SW 1271 (cell line): Measurements from ENCODE around the gene UBASH3A.
"Not testable (repeated sequence)": the region's sequence is repeated elsewhere in the genome, so short reads cannot be mapped to it uniquely, and the experiment has no call there.

Experiments used
- DNase-seq, 2 experiments: peaks; one replicate each; lab custom pipeline; 2025; lab: John Stamatoyannopoulos, UW

The UBASH3A gene

DNA sequence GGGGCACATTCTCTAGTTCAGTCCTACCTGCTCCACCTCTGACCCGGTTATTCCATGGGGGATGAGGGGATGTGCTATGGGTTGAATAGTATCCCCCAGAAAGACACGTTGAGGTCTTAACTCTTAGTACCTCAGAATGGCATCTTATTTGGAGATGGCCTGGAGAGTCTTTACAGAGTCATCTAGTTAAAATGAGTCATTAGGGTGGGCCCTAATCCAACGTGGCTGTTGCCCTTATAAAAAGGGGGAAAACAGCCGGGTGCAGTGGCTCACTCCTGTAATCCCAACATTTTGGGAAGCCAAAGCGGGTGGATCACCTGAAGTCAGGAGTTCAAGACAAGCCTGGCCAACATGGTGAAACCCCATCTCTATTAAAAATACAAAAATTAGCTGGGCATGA, 13.5 kb upstream of the UBASH3A start:
- no peak for DNase-seq

DNA sequence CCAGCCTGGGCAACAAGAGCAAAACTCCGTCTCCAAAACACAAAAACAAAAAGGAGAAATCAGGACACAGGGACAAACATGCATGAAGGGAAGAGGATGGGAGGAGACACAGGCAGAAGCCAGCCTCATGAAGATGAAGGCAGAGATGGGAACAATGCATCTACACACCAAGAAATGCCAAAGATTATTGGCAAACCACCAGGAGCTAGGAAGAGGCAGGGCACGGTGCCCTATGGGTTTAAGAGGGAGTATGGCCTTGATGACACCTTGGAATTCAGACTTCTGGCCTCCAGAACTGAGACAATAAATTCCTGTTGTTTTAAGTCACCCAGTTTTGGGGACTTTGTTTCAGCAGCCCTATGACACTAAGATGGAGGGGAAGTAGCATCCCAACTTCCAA, 13.0 kb upstream of the UBASH3A start:
- DNase-seq: no peak

DNA sequence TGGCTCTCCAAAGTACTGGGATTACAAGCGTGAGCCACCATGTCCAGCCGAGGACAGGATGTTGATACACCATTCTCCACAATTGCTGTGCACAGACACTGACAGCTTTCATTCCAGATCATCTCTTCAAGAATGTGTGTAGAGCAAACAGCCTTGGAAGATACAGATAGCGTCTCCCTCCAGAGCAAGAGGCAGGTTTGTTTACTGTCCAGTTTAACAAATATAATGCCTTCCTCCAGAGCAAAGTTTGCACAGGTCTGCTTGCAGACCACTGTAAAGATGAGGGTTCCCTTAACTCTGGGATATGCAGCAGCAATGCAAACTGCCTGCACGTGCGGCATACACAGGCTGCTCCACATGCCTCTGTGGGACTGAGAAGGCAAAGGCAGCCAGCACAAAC, 12.4 kb upstream of the UBASH3A start:
- DNase-seq: no peak

DNA sequence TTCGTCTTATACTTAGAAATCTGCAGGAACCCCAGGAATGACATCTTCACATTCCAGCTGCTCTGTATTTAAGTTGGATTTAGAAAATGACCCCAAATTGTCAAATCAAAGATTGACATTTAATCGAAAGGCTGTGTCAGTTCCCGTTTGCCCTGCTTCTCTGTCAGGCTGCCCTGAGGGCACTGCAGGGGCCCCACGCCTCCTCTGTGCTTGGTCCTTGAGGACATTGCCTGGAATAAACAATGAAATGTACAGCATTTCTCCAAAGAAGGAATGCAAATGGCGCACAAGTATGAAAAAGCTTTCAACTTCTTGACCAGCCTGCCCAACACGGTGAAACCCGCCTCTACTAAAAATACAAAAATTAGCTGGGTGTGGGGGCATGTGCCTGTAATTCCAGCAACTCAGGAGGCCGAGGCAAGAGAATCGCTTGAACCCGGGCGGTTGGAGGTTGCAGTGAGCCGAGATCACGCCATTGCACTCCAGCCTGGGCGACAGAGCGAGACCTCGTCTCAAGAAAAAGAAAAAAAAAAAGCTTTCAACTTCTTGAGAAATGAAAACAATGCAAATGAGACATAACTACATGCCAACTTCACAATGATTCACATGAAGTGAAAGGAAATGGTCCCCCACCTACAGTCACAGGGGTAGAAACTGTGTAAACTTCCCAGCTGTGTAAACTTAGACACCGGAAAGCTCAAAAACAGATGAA, 10.8 kb upstream of the UBASH3A start:
- no peak for DNase-seq

DNA sequence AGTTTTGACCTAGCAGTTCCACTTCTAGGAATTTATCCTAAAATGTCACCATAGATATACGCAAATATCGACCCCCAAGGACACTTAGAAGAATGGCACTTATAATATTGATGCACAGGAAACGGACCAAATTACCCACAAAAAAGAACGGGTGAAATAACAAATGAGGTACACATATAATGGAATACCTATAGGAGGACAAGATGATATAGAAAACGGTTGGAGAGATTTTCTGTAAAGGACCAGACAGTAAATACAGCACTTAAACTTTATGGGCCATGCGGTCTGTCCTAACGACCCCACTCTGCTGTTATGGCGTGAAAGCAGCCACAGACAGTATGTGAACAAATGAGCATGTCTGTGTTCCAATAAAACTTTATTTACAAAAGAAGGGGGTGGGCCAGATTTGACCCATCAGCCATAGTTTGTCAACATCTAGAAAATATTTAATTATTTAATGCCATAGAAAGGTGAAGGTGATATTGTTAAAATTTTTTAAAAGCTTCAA, 10.2 kb upstream of the UBASH3A start:
- no peak for DNase-seq

DNA sequence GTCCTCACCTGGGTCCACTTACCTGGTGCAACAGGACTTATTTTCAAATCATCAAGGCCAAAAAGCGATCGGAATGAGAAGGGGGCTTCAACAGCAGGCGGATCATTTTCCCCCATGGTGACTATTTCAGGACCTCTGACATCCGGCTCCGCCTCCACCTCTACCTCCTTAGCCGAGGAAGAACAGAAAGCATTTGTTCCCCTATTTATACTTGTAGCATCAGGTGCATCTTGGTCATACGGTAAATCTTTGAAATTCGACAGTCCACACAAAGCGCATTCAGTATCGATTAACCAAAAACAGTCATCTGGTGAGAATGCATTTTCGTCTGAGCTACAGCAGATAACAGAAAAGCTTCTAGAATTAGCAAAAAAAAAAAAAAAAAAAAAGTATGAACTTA, 8.4 kb upstream of the UBASH3A start:
- DNase-seq: no peak

DNA sequence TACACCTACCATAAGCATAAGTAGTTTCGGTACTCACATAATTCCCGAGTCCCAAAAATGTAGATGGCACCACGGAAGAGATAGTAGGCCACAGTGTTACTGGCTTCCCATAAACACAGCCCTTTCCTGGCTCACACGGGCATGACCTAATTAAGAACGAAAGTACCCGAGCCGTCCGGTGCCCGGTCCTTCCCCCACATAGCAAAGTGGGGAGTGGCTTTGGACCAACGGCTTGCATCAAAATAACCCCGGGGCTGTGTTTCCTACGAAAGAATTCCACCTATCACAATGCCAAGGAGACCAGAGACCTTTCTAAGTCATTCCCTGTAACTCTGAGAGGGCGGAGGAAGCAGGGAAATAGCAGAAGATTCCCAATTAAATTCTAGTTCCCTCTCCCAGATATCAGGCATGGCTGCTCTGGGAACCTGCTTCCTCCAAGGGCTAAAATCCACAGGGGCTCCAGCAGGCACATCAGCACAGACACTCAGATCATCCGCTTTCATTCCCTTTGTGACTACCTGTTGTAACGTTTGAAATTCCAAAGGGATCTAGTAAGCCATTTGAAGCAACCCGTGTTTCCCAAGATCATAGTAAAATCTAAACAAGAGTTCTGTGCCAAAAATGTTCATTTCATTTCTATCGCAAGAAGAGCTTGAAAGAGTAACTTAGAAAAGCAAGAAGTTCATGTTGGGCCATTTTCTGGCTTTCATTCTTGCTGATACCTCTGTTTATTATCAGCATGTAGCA, 7.6 kb upstream of the UBASH3A start, which contains the start of gene TMPRSS3:
TSS of gene TMPRSS3 (minus strand) at position 148 of the 747 bp plus-strand sequence. CDS start 635 bp downstream, outside the sequence.
- no peak for DNase-seq

DNA sequence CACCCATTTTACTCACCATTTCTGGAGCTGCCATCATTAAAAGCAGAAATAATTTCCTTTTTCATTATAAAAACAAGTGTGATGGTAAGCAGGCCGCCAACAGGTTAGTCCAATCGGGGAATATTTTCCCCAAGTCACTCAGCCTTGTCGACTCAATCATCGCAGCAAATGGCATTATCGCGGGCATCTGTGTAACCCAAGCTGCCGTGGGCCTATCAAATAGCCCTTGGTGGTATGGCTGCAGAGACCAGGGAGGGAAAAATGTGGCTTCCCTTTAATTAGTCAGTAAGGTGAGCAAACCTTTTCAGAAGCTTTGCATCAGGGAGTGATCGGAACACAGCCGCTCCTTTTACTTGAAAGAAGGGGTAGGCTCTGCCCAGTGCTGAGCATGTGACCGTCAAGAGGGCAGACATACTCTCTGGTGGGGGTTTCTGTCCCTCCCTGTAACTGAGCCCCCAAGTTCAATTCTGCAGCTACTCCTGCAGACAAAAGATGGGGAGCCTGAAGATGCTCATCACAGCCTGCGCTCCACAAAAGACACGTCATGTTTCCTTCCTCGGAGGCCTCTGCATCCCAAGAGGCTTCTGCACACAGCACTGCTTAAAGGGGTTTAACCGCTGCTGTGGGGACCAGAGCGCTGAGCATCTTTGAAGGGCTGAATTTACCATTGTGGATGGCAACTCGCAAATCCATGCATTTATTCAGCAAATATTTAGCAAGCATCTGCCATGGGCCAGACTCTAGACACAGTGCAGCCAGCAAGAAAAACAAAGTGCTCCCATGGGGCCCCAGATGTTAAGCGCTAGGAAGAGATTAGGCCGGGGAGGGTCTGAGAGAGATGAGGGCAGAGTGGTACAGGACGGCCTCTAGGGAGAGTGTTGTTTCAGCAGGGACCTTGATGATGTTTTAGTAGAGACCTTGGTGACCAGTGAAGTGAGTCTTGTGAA, 6.6 kb upstream of the UBASH3A start:
- no peak for DNase-seq

DNA sequence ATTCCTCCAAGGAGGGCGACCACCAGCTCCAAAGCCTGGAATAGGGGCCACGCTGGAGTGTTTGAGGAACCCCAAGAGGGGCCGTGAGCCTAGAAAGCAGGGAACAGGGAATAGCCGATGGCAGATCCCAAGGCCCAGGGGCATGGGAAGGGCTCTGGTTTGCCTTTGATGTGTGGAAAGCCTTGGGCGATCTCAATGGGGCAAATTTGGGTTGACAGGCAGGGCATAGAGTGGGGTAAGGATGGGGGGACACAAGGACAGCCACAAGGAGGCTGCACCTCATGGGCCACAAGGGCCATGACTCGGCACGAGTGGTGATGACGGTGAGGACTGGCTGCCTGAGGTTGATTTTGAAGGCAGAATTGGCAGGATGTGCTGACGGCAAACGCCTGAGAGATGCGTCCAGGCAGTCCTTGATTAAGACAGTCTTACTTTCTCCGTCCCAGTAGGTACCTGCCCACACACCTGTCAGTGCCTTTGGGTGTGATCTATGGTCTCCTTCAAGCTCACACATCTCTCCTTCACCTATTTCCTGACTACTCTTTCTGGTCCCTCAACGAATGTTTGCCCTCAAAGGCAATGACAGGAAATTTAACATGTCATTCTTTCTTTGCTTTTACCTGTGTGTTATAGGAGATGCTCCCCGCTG, 5.8 kb upstream of the UBASH3A start:
- DNase-seq: no peak

DNA sequence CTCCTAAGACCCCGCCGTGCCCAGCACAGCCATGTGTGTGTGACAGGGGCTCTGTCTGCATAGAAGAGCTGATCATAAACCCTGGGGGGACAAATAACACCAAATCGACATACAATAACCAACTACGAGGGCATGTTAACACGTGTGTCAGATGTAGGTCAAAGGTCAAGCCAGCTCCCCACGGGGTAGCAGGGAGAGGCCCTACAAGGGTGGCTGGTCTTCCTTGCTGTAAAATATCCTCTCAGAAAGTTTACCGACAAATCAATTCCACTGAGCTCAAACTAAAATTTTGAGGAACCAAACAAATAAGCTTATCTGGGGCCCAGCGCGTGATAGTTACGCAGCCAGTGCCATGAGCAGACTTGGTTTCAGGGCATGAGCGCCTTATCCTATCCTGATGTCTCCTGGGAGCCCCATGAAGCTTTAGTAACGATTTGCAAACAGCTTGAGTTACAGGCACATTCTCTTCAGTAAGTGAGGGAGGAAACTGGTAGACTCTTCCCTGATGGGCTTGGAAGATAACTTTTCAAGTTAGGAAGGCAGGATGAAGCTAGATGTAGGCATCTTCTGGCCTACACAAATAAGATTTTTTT, 5.2 kb upstream of the UBASH3A start:
- no peak for DNase-seq

DNA sequence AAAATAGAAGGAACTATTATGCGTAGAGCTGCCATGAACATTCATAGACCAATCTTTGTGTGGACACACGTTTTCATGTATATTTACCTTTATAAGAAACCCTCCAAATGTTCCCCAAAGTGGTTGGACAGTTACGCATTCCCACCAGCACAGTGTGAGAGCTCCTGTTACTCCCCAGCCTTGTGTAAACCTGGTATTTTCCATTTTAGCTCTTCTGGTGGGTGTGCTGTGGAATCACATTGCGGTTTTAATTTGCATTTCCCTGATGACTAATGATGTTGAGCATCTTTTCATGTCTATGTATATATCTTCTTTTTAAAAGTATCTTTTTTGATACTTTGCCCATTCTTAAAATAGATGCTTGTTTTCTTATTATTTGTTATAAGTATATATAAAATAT, 3.2 kb upstream of the UBASH3A start:
- DNase-seq: no peak

DNA sequence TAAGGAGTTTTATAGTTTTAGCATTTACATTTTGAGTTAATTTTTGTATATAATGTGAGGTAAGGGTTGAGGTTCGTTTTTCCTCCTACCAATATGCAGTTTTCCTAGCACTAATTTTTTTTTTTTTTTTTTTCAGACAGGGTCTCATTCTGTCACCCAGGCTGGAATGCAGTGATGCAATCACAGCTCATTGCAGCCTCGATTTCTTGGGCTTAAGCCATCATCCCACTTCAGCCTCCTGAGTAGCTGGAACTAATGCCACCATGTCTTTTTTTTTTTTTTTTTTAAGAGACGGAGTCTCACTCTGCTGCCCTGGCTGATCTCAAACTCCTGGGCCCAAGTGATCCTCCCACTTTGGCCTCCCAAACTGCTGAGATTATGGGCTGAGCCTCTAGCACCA, 2.5 kb upstream of the UBASH3A start:
- DNase-seq: no peak

DNA sequence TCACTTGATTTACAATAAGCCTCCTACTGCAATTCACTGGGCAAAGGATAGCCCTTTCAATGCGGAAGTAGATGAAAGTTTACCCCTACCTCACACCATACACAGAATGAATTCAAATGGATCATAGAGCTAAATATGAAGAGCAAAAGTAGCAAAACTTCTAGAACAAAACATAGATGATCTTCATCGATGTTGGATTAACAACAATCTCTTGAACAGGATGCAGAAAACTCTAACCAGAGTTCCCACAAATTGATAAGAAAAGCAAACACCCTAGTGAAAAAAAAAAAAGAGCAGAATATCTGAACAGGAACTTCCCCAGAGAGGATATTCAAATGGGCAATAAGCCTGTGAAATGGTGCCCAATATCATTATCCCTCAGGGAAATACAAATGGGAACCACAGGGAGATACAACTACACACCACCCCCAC, 1.9 kb upstream of the UBASH3A start:
- DNase-seq: no peak

DNA sequence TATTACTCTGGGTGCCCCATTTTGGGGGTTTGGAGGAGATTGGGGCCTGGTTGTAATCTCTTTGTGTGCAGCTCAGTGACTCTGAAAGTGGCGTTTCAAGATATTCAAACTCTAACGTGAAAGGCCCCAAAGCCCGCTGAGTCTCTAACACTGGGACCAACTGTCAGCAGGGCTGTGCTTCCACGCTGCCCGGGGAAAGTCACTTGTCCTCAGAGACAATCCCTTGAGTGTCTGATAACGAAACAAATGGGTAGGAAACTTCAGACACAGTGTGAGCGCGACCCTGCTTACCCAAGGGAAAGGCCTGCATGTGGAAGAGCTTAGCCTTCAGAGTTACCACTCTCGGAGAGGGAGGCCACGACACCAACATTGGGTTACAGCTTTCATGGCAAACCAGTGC, 837 bp downstream of the UBASH3A start:
- no peak for DNase-seq

DNA sequence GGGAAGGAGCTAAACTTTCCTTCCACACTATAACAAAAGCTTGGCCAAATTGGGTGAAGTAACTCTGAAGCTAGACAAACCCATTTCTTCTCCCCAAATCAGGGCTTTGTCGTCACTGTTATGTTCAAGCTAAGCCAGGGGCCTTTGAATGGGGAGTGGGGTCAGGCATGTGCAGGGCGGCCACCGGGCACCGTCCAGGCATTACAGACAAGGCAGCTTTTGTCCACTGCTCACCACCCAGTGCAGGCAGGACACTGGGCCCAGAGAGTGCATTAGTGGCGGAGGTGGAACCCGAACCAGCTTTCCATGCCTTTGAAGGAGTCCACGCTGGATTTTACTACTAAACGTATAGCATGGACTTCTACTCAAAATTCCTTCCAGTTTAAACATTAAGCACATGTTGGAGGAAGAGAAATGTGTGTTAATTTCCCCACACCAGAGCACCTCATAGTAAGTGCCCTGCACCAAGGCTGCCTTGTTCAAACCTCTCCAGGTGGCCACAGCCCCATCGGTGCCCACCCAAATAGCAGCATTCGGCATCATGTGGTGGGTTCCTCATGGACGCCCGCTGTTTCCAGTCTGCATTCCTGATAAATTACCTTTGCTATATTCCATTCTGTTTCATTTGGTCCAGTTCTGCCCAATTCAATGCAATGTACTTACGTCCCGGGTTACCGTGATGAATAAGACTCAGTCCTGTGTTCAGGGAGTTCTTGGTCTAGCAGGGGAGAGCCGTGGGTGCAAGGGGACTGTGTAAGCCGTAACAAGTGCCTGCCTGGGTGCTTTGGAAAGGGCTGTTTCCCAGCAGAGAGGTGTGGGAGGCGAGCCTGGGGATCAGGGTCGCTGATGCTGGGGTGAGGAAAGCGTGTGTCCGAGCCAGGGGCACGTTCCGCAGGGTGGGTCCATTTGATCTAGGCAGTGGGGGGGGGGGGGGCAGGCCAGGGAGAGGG, 1.6 kb downstream of the UBASH3A start:
- no peak for DNase-seq

DNA sequence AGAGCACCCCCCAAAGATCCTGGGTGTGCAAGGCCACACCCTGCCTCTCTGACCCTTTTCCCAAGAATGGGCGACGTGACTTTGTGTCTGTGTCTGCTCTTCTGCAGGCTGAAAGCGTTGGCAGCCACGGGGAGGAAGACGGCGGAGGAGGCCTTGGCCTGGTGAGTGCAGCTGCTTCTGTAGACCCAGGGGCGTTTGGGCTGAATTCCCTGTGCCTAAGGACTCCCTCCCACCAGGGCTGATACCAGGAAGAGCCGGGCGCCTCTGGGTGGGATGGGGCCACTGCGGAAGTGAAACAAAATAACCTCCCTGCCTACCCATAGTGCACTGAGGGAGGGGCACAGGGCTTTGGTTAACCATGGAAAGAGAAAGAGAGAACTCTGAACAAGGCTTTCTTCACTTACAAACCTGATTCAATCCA, 2.5 kb downstream of the UBASH3A start:
- no peak for DNase-seq

DNA sequence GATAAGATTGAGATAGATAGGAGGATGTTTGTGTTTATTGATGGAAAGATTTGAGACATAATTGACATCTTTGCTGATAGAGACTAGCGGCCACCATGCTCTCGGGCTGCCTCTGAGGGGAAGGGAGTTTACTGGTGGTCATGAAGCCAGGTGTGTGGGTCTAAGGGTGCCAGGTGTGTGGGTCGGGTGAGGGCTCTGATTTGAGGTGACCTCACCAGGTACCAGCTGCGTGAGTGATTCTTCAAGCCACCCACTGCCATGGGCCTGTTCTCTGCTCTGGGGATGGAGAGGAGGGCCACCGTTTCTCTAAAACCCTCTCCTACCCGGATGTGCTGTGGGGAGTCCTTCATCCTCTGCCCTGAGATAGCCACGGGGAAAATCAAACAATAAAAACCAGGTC, 3.2 kb downstream of the UBASH3A start:
- DNase-seq: no peak

DNA sequence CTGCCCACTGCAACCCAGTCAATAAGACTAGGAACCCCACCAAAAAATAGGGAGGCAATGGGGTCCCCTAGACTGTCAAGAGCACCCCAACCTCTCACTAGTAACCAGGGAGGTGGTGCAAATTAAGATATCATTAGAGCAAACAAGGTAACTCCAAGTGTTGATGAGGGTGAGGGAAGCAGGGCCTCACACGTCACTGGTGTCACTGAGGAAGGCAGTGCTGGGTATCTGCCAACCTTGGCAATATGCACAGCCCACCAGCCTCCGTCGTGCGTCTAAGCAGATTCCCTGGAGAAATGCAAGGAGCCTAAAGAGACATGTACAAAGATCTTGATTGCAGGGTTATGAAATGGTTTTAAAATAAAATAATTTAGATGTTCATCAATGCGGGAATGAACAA, 3.8 kb downstream of the UBASH3A start:
- DNase-seq: no peak

DNA sequence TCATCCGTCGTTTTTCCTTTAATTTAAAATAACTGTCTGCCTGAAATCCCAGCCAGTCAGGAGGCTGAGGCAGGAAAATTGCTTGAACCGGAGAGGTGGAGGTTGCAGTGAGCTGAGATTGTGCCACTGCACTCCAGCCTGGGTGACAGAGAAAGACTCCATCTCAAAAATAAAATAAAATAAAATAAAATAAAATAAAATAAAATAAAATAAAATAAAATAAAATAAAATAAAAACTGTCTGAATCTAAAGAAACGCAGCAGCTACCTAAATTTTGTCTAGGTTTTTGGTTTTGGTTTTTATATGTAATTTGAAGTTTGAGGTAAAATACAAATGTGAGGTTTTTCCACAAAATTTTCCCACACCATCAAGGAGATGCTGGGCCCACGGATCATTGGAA, 5.0 kb downstream of the UBASH3A start:
- not testable (repeated sequence) for DNase-seq

DNA sequence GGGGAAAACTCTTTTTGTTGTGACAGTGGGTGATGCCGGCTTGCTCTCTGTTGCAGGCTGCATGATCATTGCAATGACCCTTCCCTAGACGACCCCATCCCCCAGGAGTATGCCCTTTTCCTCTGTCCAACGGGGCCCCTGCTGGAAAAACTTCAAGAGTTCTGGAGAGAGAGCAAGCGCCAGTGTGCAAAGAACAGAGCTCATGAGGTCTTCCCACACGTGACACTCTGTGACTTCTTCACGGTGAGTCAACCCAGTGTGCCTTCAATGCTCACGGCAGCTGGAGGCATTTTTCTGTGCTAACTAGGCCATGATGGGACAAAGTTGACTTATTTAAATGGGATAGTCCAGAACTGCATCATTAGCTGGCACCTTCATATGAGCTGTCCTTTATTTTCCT, 5.7 kb downstream of the UBASH3A start:
- no peak for DNase-seq
